GM12874 (cell line): ENCODE data around the gene IMMP2L.

ENCODE experiments used
- CTCF ChIP-seq: IDR thresholded peaks from 2 replicates; pipeline ENCODE4 v1.5.1; 2011; ENCODE audit warnings: low read depth, mild to moderate bottlenecking, control low read depth, low read length, moderate library complexity; ENCODE audit not compliant: insufficient read depth

IMMP2L gene

GRCh38 chr7:111301891-111302290 is 260.4 kb downstream of the IMMP2L start:
- no peak for TF ChIP-seq CTCF

GRCh38 chr7:111294494-111294893 is 267.8 kb downstream of the IMMP2L start:
- no peak for TF ChIP-seq CTCF

- no peak for TF ChIP-seq CTCF
Measured at GRCh38 chr7:111292026-111292470, 270.2 kb downstream of the IMMP2L start.

GRCh38 chr7:111290982-111291381 is 271.3 kb downstream of the IMMP2L start:
- no peak for TF ChIP-seq CTCF

- no peak for TF ChIP-seq CTCF
Measured at GRCh38 chr7:111290419-111290818, 271.9 kb downstream of the IMMP2L start.

GRCh38 chr7:111282626-111283025 is 279.7 kb downstream of the IMMP2L start:
- TF ChIP-seq CTCF, result no peak

GRCh38 chr7:111274857-111275256 is 287.4 kb downstream of the IMMP2L start:
- no peak for TF ChIP-seq CTCF

GRCh38 chr7:111272092-111272491 is 290.2 kb downstream of the IMMP2L start:
- TF ChIP-seq CTCF, result no peak
